HG03025 (cell line): ENCODE data around the gene GPATCH1.
"Not testable (repeated sequence)": the region's sequence is repeated elsewhere in the genome, so short reads cannot be mapped to it uniquely, and the experiment has no call there.

Source experiments
- ATAC-seq: cut with Tn5 transposase; IDR thresholded peaks from one replicate; pipeline ENCODE4 v1.9.1; 2021; ENCODE audit warnings: mild to moderate bottlenecking, moderate library complexity; ENCODE audit not compliant: unreplicated experiment, low FRiP score

Gene GPATCH1

GRCh38 chr19:33080761-33081681, at the start of gene GPATCH1:
TSS of gene GPATCH1 (plus strand) at chr19:33081181. CDS start at chr19:33081194, 13 bp downstream.
- peak; percentile 73 for ATAC-seq

- ATAC-seq = no peak
These were observed 48.7 kb upstream of the GPATCH1 start for GRCh38 chr19:33032218-33032781.

GRCh38 chr19:33035461-33035860, 45.5 kb upstream of the GPATCH1 start:
- ATAC-seq = no peak

- ATAC-seq = not testable (repeated sequence)
These were observed 44.4 kb upstream of the GPATCH1 start for GRCh38 chr19:33036370-33037167.

- not testable (repeated sequence) for ATAC-seq
These were observed 43.6 kb upstream of the GPATCH1 start for GRCh38 chr19:33037168-33038025.

GRCh38 chr19:33039108-33039599, 41.8 kb upstream of the GPATCH1 start:
- no peak for ATAC-seq

GRCh38 chr19:33039815-33040214, 41.2 kb upstream of the GPATCH1 start:
- ATAC-seq = no peak

GRCh38 chr19:33040994-33041827, 39.8 kb upstream of the GPATCH1 start:
- ATAC-seq = no peak

GRCh38 chr19:33041828-33042160, 39.2 kb upstream of the GPATCH1 start:
- ATAC-seq = not testable (repeated sequence)

- ATAC-seq = no peak
These were observed 33.6 kb upstream of the GPATCH1 start for GRCh38 chr19:33047422-33047821.

GRCh38 chr19:33048806-33049676, 31.9 kb upstream of the GPATCH1 start:
- ATAC-seq = no peak

- ATAC-seq = no peak
These were observed 30.9 kb upstream of the GPATCH1 start for GRCh38 chr19:33050110-33050509.

GRCh38 chr19:33052352-33052972, 28.5 kb upstream of the GPATCH1 start:
- ATAC-seq = no peak

- ATAC-seq = no peak
These were observed 26.4 kb upstream of the GPATCH1 start for GRCh38 chr19:33054623-33055022.

GRCh38 chr19:33055718-33056117, 25.3 kb upstream of the GPATCH1 start:
- ATAC-seq = no peak

- ATAC-seq = no peak
These were observed 20.4 kb upstream of the GPATCH1 start for GRCh38 chr19:33060586-33060985.

- no peak for ATAC-seq
These were observed 18.1 kb upstream of the GPATCH1 start for GRCh38 chr19:33062902-33063301.

- no peak for ATAC-seq
These were observed 17.6 kb upstream of the GPATCH1 start for GRCh38 chr19:33063356-33063752.
